Natural killer cell (primary cell): Measurements from ENCODE around the gene HTR6. TPM values are rescaled to one million over a fixed set of nuclear protein-coding genes. Genes with fewer than 3 reads are reported as not detected.

Experiments
- ATAC-seq, 3 donors: fragments of 150-1000 bp in 2 of 3; fragments of 200-7000 bp in 1 of 3; cut with Tn5 transposase; 1 replicate in 1 of 3; 2 replicates in 2 of 3; pipeline ENCODE4 v1.10.0; 2021; ENCODE audit warnings: mild to moderate bottlenecking in 2 of 3, moderate library complexity in 2 of 3
- DNase-seq, 2 donors: peaks; one replicate each; pipeline versions ENCODE4 v3.0.0 to v3.0.0-alpha.2; 2013 to 2021; ENCODE audit warnings: mixed read lengths in 1 of 2
- H3K27ac ChIP-seq: one replicate; pipeline ENCODE4 v1.5.1; 2013; ENCODE audit warnings: mild to moderate bottlenecking, low read length
- H3K27me3 ChIP-seq: one replicate; pipeline ENCODE4 v1.6.1; 2013; ENCODE audit warnings: low read length; ENCODE audit not compliant: control insufficient read depth, insufficient read depth
- H3K36me3 ChIP-seq: one replicate; pipeline ENCODE4 v1.6.1; 2013; ENCODE audit warnings: low read length; ENCODE audit not compliant: control insufficient read depth, insufficient read depth
- H3K4me1 ChIP-seq: one replicate; pipeline ENCODE4 v1.6.1; 2013; ENCODE audit warnings: low read length; ENCODE audit not compliant: control insufficient read depth, insufficient read depth
- H3K4me3 ChIP-seq: one replicate; pipeline ENCODE4 v1.5.1; 2013; ENCODE audit warnings: low read length
- H3K9me3 ChIP-seq: one replicate; pipeline ENCODE4 v1.6.1; 2013; ENCODE audit warnings: low read length; ENCODE audit not compliant: control insufficient read depth, insufficient read depth
- H3K27ac Mint-ChIP-seq, 2 donors: one replicate each; pipeline ENCODE4 v1.8.0; 2022; ENCODE audit warnings: mild to moderate bottlenecking in 2 of 2, mixed read lengths in 2 of 2, moderate library complexity in 1 of 2
- H3K27me3 Mint-ChIP-seq, 2 donors: one replicate each; pipeline ENCODE4 v1.8.0; 2022; ENCODE audit warnings: low read depth in 2 of 2, mixed read lengths in 2 of 2
- H3K36me3 Mint-ChIP-seq: one replicate; pipeline ENCODE4 v1.8.0; 2022; ENCODE audit warnings: mixed read lengths
- H3K4me1 Mint-ChIP-seq, 2 donors: one replicate each; pipeline ENCODE4 v1.8.0; 2022; ENCODE audit warnings: mixed read lengths in 2 of 2
- H3K4me3 Mint-ChIP-seq: one replicate; pipeline ENCODE4 v1.8.0; 2022; ENCODE audit warnings: mild to moderate bottlenecking, moderate library complexity, mixed read lengths
- H3K9me3 Mint-ChIP-seq, 2 donors: one replicate each; pipeline ENCODE4 v1.8.0; 2022; ENCODE audit warnings: mixed read lengths in 2 of 2
- CTCF ChIP-seq: fragments of 200-600 bp; IDR thresholded peaks from one replicate; pipeline ENCODE4 v1.8.0; 2022; ENCODE audit warnings: antibody characterized with exemption
- WGBS: methylation state at CpG from one replicate; pipeline ENCODE4 v1.1.7; 2013; ENCODE audit warnings: missing lambda C conversion rate; ENCODE audit not compliant: insufficient coverage; 5-methylcytosine and 5-hydroxymethylcytosine counted together
- intact Hi-C: fragments of 100-400 bp; cut with micrococcal nuclease; formaldehyde crosslinking; loops from one replicate; pipeline ENCODE4 v1.14.2; 2022
- total RNA-seq, 4 donors: library from RNA; stranded (reverse); fragments of 120-200 nt in 1 of 4; gene quantifications; one replicate each; pipeline versions ENCODE4 v1.2.3 to v1.2.4, GENCODE V29; 2013 to 2022

Gene HTR6
- total RNA-seq, 3 donors from 2014 or later (not counting 1 experiment from before 2014, with no cell fraction given), result 0.18 TPM; not detected in 2

- H3K9me3 ChIP-seq, result no peaks in the 10 kb centered on the region
- Mint-ChIP-seq H3K4me1 (peaks cover 24 to 26% of the 10 kb centered on the region in 2 donors), H3K27ac (no peak overlapping the region), H3K9me3 (no peaks in the 10 kb centered on the region), H3K27me3 (no peaks in the 10 kb centered on the region), H3K4me3 (no peak overlapping the region), H3K36me3 (no peaks in the 10 kb centered on the region)
- DNase-seq, result no peak
- H3K27me3 ChIP-seq, result no peaks in the 10 kb centered on the region
- WGBS, result 97% methylated on average over 2 of the region's 2 CpGs
- H3K36me3 ChIP-seq, result peaks cover 2% of the 10 kb centered on the region
- no peak overlapping the region for H3K4me3 ChIP-seq
- ATAC-seq, result no peak
- peaks cover 28% of the 10 kb centered on the region for H3K4me1 ChIP-seq
- intact Hi-C loops, result no loop called here
- TF ChIP-seq CTCF, result no peak
- no peak overlapping the region for H3K27ac ChIP-seq
Observed at GRCh38 chr1:19684677-19685076, 20.0 kb downstream of the HTR6 start.

- no peak for TF ChIP-seq CTCF
- Histone ChIP-seq H3K27ac (no peak overlapping the region), H3K27me3 (no peaks in the 10 kb centered on the region), H3K4me3 (no peak overlapping the region), H3K36me3 (peaks cover 2% of the 10 kb centered on the region), H3K9me3 (peaks cover 6% of the 10 kb centered on the region), H3K4me1 (peaks cover 35% of the 10 kb centered on the region)
- intact Hi-C loops, result no loop called here
- H3K36me3 Mint-ChIP-seq, result no peaks in the 10 kb centered on the region
- H3K27ac Mint-ChIP-seq, result no peak overlapping the region
- peaks cover 24 to 34% of the 10 kb centered on the region in 2 donors for H3K4me1 Mint-ChIP-seq
- DNase-seq (no peak), ATAC-seq (no peak)
- WGBS, result 90% methylated on average over 9 of the region's 9 CpGs
- H3K27me3 Mint-ChIP-seq, result no peaks in the 10 kb centered on the region
- no peaks in the 10 kb centered on the region for H3K9me3 Mint-ChIP-seq
- no peak overlapping the region for H3K4me3 Mint-ChIP-seq
Observed at GRCh38 chr1:19685994-19686393, 21.3 kb downstream of the HTR6 start.

- DNase-seq, result no peak
- Histone ChIP-seq H3K9me3 (peaks cover 6% of the 10 kb centered on the region), H3K27me3 (no peaks in the 10 kb centered on the region), H3K4me3 (no peak overlapping the region), H3K4me1 (peaks cover 35% of the 10 kb centered on the region), H3K36me3 (peaks cover 2% of the 10 kb centered on the region), H3K27ac (peak overlapping the region; percentile 81)
- intact Hi-C loops, result no loop called here
- Mint-ChIP-seq H3K27ac (peak overlapping the region; percentile 91 to 94), H3K4me3 (peak overlapping the region; percentile 86), H3K4me1 (peaks cover 24 to 34% of the 10 kb centered on the region in 2 donors), H3K27me3 (no peaks in the 10 kb centered on the region), H3K36me3 (no peaks in the 10 kb centered on the region), H3K9me3 (no peaks in the 10 kb centered on the region)
- ATAC-seq, result no peak
- TF ChIP-seq CTCF, result no peak
- WGBS, result 100% methylated on average over 1 of the region's 1 CpG
Observed at GRCh38 chr1:19687414-19687813, 22.7 kb downstream of the HTR6 start.
